Mesenchymal stem cell (in vitro differentiated cells and primary cell): ENCODE data around the gene ABHD6.
A peak's percentile ranks its signal among the peaks of the same experiment; 100 is the strongest.
"Not testable (repeated sequence)": the region's sequence is repeated elsewhere in the genome, so short reads cannot be mapped to it uniquely, and the experiment has no call there.

Source experiments
- DNase-seq: peaks from one replicate; pipeline ENCODE4 v3.0.0-alpha.2; 2013
- H2AFZ ChIP-seq: one replicate; pipeline ENCODE4 v1.6.1; 2013; ENCODE audit warnings: low read depth, mild to moderate bottlenecking, control low read depth, inconsistent platforms, low read length, moderate library complexity
- H2AK5ac ChIP-seq: 2 replicates; pipeline ENCODE4 v1.6.1; 2013; ENCODE audit warnings: low read length, moderate library complexity, mild to moderate bottlenecking, inconsistent platforms; ENCODE audit not compliant: severe bottlenecking
- H2BK120ac ChIP-seq: one replicate; pipeline ENCODE4 v1.6.1; 2013; ENCODE audit warnings: low read depth, mild to moderate bottlenecking, inconsistent platforms, low read length, moderate library complexity
- H2BK12ac ChIP-seq, 2 experiments: one replicate each; pipeline ENCODE4 v1.6.1; 2013; ENCODE audit warnings: inconsistent platforms in 2 of 2, low read length in 2 of 2, mild to moderate bottlenecking in 2 of 2, moderate library complexity in 2 of 2, control low read depth in 1 of 2
- H2BK15ac ChIP-seq: one replicate; pipeline ENCODE4 v1.6.1; 2013; ENCODE audit warnings: mild to moderate bottlenecking, low read depth, inconsistent platforms; ENCODE audit not compliant: poor library complexity, severe bottlenecking
- H2BK5ac ChIP-seq: 2 replicates; pipeline ENCODE4 v1.6.1; 2013; ENCODE audit warnings: low read depth, mild to moderate bottlenecking, low read length, control low read depth, inconsistent platforms; ENCODE audit not compliant: poor library complexity, severe bottlenecking
- H3K14ac ChIP-seq, 2 experiments: one replicate each; pipeline ENCODE4 v1.6.1; 2013; ENCODE audit warnings: inconsistent platforms in 2 of 2, low read length in 2 of 2, control low read depth in 1 of 2, mild to moderate bottlenecking in 1 of 2, moderate library complexity in 1 of 2
- H3K18ac ChIP-seq, 2 experiments: one replicate each; pipeline ENCODE4 v1.6.1; 2013; ENCODE audit warnings: inconsistent platforms in 2 of 2, low read length in 2 of 2, control low read depth in 1 of 2, low read depth in 1 of 2, mild to moderate bottlenecking in 1 of 2
- H3K23ac ChIP-seq, 2 experiments: one replicate each; pipeline ENCODE4 v1.6.1; 2013; ENCODE audit warnings: inconsistent platforms in 2 of 2, low read length in 2 of 2, mild to moderate bottlenecking in 2 of 2, moderate library complexity in 2 of 2, control low read depth in 1 of 2
- H3K27ac ChIP-seq: 2 replicates; pipeline ENCODE4 v1.5.1; 2013; ENCODE audit warnings: mild to moderate bottlenecking, moderate library complexity, low read length, control low read depth, inconsistent platforms; ENCODE audit not compliant: poor library complexity, severe bottlenecking
- H3K27me3 ChIP-seq, 2 experiments: 2 replicates each; pipeline versions ENCODE4 v1.6.1 to v1.7.0; 2013; ENCODE audit warnings: low read length in 2 of 2, mild to moderate bottlenecking in 2 of 2, moderate library complexity in 2 of 2, control low read depth in 1 of 2, inconsistent platforms in 1 of 2; ENCODE audit not compliant: control insufficient read depth in 1 of 2, insufficient read depth in 1 of 2
- H3K36me3 ChIP-seq, 2 experiments: 2 replicates each; pipeline versions ENCODE4 v1.6.1 to v1.7.0; 2013; ENCODE audit warnings: low read length in 2 of 2, control low read depth in 1 of 2, inconsistent platforms in 1 of 2, low read depth in 1 of 2, mild to moderate bottlenecking in 1 of 2; ENCODE audit not compliant: insufficient read depth in 2 of 2, control insufficient read depth in 1 of 2
- H3K4ac ChIP-seq, 2 experiments: one replicate each; pipeline ENCODE4 v1.6.1; 2013; ENCODE audit warnings: inconsistent platforms in 2 of 2, low read length in 2 of 2, mild to moderate bottlenecking in 2 of 2, moderate library complexity in 2 of 2, control low read depth in 1 of 2, low read depth in 1 of 2
- H3K4me1 ChIP-seq: 2 replicates; pipeline ENCODE4 v1.6.1; 2013; ENCODE audit warnings: low read depth, low read length, control low read depth; ENCODE audit not compliant: control insufficient read depth, insufficient read depth
- H3K4me2 ChIP-seq: 2 replicates; pipeline ENCODE4 v1.6.1; 2013; ENCODE audit warnings: low read length, mild to moderate bottlenecking, inconsistent platforms; ENCODE audit not compliant: poor library complexity, severe bottlenecking
- H3K4me3 ChIP-seq, 2 experiments: 2 replicates each; pipeline versions ENCODE4 v1.5.1 to v1.7.0; 2013; ENCODE audit warnings: low read length in 2 of 2, mild to moderate bottlenecking in 2 of 2, control low read depth in 1 of 2, low read depth in 1 of 2; ENCODE audit not compliant: insufficient read depth in 1 of 2
- H3K79me1 ChIP-seq: replicated peaks from 2 replicates; pipeline ENCODE4 v1.6.1; 2013; ENCODE audit warnings: mild to moderate bottlenecking, control low read depth, low read length, inconsistent platforms; ENCODE audit not compliant: poor library complexity, severe bottlenecking
- H3K9ac ChIP-seq: 2 replicates; pipeline ENCODE4 v1.7.0; 2013; ENCODE audit warnings: mild to moderate bottlenecking, low read length, moderate library complexity
- H3K9me3 ChIP-seq: 2 replicates; pipeline ENCODE4 v1.7.0; 2013; ENCODE audit warnings: mild to moderate bottlenecking, low read length; ENCODE audit not compliant: control insufficient read depth
- H4K8ac ChIP-seq: one replicate; pipeline ENCODE4 v1.6.1; 2013; ENCODE audit warnings: inconsistent platforms, mild to moderate bottlenecking, low read length, moderate library complexity
- H4K91ac ChIP-seq: one replicate; pipeline ENCODE4 v1.6.1; 2013; ENCODE audit warnings: mild to moderate bottlenecking, low read length, inconsistent platforms
- WGBS: methylation state at CpG from one replicate; pipeline ENCODE4 v1.1.7; 2013; ENCODE audit warnings: mixed read lengths; 5-methylcytosine and 5-hydroxymethylcytosine counted together

The ABHD6 gene

DNA sequence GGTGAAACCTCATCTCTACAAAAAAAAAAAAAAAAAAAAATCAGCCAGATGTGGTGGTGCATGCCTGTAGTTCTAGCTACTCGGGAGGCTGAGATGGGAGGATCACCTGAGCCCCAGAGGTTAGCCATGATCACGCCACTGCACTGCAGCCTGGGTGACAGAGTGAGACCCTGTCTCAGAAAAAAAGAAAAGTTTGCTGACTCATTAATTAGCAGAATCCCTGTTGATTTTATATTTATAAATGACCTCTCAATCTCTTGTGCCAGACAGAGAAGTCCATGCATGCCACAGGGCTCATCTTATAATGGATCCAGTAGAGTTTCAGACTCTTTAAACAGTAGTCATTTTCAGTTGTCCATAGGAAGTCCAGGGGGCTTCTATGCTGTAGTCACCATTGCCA is 32.9 kb downstream of the ABHD6 start:
- Histone ChIP-seq H2BK15ac (no peak overlapping the region), H2AK5ac (no peak overlapping the region), H3K4me2 (no peak overlapping the region), H2BK120ac (no peak overlapping the region), H4K8ac (no peak overlapping the region), H3K36me3 (peaks cover 3 to 17% of the 10 kb centered on the region in 2 experiments), H3K14ac (no peak overlapping the region), H3K4me1 (peaks cover 3% of the 10 kb centered on the region), H3K27ac (no peak overlapping the region), H3K27me3 (no peaks in the 10 kb centered on the region), H4K91ac (no peak overlapping the region), H3K4me3 (no peak overlapping the region), H3K23ac (no peak overlapping the region), H3K18ac (no peak overlapping the region), H3K9ac (no peak overlapping the region), H2AFZ (no peak overlapping the region), H2BK12ac (no peak overlapping the region), H3K4ac (no peak overlapping the region), H3K79me1 (no peaks in the 10 kb centered on the region), H2BK5ac (no peak overlapping the region), H3K9me3 (no peaks in the 10 kb centered on the region)
- 100% methylated on average over 2 of the region's 2 CpGs for WGBS
- DNase-seq = no peak

DNA sequence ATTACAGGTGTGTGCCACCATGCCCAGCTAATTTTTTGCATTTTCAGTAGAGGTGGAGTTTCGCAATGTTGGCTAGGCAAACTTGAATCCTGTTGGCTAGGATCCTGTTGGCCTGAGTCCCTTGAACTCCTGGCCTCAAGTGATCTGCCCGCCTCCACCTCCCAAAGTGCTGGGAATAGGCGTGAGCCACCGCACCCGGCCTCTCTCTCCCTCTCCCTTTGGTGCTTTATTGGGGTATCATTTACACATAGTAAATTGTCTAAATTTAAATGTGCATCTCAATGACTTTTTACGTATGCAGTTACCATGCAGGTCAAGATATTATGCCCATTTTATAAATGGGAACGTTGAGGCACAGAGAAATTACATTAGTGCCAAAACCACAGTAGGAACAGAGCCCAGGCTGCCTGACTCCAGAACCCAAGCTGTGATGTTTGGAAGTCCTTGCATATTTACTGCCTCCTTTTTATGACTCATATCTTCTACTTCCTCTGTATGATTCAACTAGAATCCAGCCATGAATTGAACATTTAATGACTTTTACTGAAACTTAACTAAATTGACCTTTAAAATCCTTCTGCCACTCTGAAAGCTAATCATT is 34.4 kb downstream of the ABHD6 start:
- Histone ChIP-seq H2BK120ac (no peak overlapping the region), H4K8ac (peak overlapping the region; percentile 55), H3K18ac (peak overlapping the region in 1 of 2 experiments; percentile 43), H2BK12ac (peak overlapping the region in 1 of 2 experiments; percentile 72), H2BK5ac (no peak overlapping the region), H3K79me1 (no peaks in the 10 kb centered on the region), H3K14ac (no peak overlapping the region), H3K4me2 (no peak overlapping the region), H3K23ac (no peak overlapping the region), H3K4me1 (peaks cover 3% of the 10 kb centered on the region), H2AFZ (no peak overlapping the region), H2BK15ac (no peak overlapping the region), H3K9me3 (no peaks in the 10 kb centered on the region), H4K91ac (no peak overlapping the region), H3K4ac (no peak overlapping the region), H3K9ac (peak overlapping the region; percentile 85), H3K27me3 (no peaks in the 10 kb centered on the region), H3K36me3 (peaks cover 3 to 15% of the 10 kb centered on the region in 2 experiments), H3K4me3 (no peak overlapping the region), H2AK5ac (peak overlapping the region; percentile 66), H3K27ac (peak overlapping the region; percentile 23)
- 67% methylated on average over 4 of the region's 7 CpGs for WGBS
- peak; percentile 81 for DNase-seq

DNA sequence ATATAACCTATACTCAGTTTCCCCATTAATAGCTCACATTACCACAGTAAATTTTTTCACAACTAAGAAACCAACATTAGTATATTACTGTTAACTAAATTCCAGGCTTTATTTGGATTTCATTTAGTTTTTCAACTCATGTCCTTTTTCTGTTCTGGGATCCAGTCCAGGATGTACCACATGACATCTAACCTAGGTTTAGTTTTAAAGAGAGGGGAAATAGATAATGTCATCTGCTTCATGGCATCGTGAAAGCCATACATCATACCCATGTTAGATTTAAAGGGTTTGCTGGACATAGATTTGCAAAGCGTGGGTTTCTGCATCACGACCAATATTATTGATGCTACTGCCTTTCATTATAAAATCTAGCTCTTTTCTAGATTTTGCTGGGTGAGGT is 35.3 kb downstream of the ABHD6 start:
- Histone ChIP-seq H2AK5ac (no peak overlapping the region), H3K4ac (no peak overlapping the region), H3K14ac (no peak overlapping the region), H3K4me3 (no peak overlapping the region), H3K23ac (peak overlapping the region in 1 of 2 experiments; percentile 27), H2BK5ac (no peak overlapping the region), H4K8ac (no peak overlapping the region), H3K9me3 (no peaks in the 10 kb centered on the region), H3K79me1 (no peaks in the 10 kb centered on the region), H3K9ac (peak overlapping the region; percentile 85), H3K27ac (no peak overlapping the region), H2AFZ (no peak overlapping the region), H3K4me2 (no peak overlapping the region), H4K91ac (no peak overlapping the region), H2BK12ac (no peak overlapping the region), H2BK120ac (no peak overlapping the region), H3K36me3 (peaks cover 3 to 13% of the 10 kb centered on the region in 2 experiments), H3K27me3 (no peaks in the 10 kb centered on the region), H2BK15ac (no peak overlapping the region), H3K18ac (no peak overlapping the region), H3K4me1 (peaks cover 3% of the 10 kb centered on the region)
- no CpG with 5 or more reads among the region's 3 CpGs for WGBS
- no peak for DNase-seq

DNA sequence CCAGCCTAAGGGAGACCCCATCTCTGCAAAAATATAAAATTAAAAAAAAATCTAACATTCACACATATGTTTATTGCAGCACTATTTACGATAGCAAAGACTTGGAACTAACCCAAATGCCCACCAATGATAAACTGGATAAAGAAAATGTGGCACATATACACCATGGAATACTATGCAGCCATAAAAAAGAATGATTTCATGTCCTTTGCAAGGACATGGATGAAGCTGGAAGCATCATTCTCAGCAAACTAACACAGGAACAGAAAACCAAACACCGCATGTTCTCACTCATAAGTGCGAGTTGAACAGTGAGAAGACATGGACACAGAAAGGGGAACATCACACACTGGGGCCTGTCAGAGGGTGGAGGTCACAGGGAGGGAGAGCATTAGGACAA is 35.8 kb downstream of the ABHD6 start:
- H3K4me2 ChIP-seq, H2BK15ac ChIP-seq, H3K4me3 ChIP-seq, H2BK12ac ChIP-seq, DNase-seq, H3K9ac ChIP-seq, H3K79me1 ChIP-seq, H3K14ac ChIP-seq, H2AK5ac ChIP-seq, H3K27me3 ChIP-seq, H3K23ac ChIP-seq, H4K91ac ChIP-seq, H3K18ac ChIP-seq, H3K27ac ChIP-seq, H3K4ac ChIP-seq, H3K9me3 ChIP-seq, H3K4me1 ChIP-seq, H2BK120ac ChIP-seq, H2AFZ ChIP-seq, H4K8ac ChIP-seq, H2BK5ac ChIP-seq: not testable (repeated sequence)
- 95% methylated on average over 3 of the region's 3 CpGs for WGBS
- H3K36me3 ChIP-seq = peaks cover 3 to 13% of the 10 kb centered on the region in 2 experiments
